ENCODE data around the gene KIAA1217. TPM values are rescaled to one million over a fixed set of nuclear protein-coding genes. Genes with fewer than 3 reads are reported as not detected.

KIAA1217 gene
- total and polyA plus RNA-seq, 2 of the 8 experiments (the other 6 are each of a cell fraction or from before 2014, with no cell fraction given) = 4.5 to 15.6 TPM

- no peak overlapping the region for H4K91ac ChIP-seq (replicated peaks; ENCODE audit: insufficient read length, low read length)
- H2AFZ ChIP-seq (ENCODE audit: low read length) = no peak overlapping the region
- no peaks in the 10 kb centered on the region for H3K23me2 ChIP-seq (ENCODE audit: low read depth, low read length)
- H3K23ac ChIP-seq (ENCODE audit: insufficient read length) = no peak overlapping the region
- CTCF ChIA-PET (ENCODE audit: partially characterized antibody) = interaction anchor here (0.6 to 2.3 kb wide), 6 partner anchors 12 to 334 kb away, joined by 3 to 9 read pairs (median 4); no protein-coding TSS in a partner anchor
- no peak overlapping the region for H2AK5ac ChIP-seq (ENCODE audit: low read depth, low read length)
- peak overlapping the region; percentile 35; the same call in 1 of the 2 replicates for H2BK5ac ChIP-seq (ENCODE audit: low read depth, low read length)
- no peak overlapping the region for H2BK20ac ChIP-seq (ENCODE audit: low read length)
- POLR2A ChIA-PET (ENCODE audit: partially characterized antibody) = no interaction called here
- DNase-seq (ENCODE audit: low read depth in 1 of 2, low spot score in 2 of 2) (no peak), FAIRE-seq (no peak)
- TF ChIP-seq ATF3 (IDR thresholded peaks at IDR 0.05; ENCODE audit: insufficient read depth, low read depth, low read length) (no peak), CEBPB (IDR thresholded peaks at IDR 0.05; ENCODE audit: low read depth, low read length) (peak; percentile 70)
- H2BK15ac ChIP-seq (ENCODE audit: low read length) = no peak overlapping the region
- H3K56ac ChIP-seq (replicated peaks; ENCODE audit: insufficient read length, low read depth, low read length) = no peak overlapping the region
- no peaks in the 10 kb centered on the region for H3K27me3 ChIP-seq (replicated peaks in 1 of 4; ENCODE audit: control insufficient read depth in 3 of 4, extremely low read depth in 1 of 4, insufficient read depth in 3 of 4, low read length in 3 of 4)
- no peak overlapping the region for H3K27ac ChIP-seq (ENCODE audit: low read depth, low read length)
- H3K4me3 ChIP-seq (ENCODE audit: extremely low read depth in 1 of 4, insufficient read depth in 2 of 4, low read depth in 3 of 4, low read length in 4 of 4) = no peak overlapping the region
- H3K79me2 ChIP-seq (ENCODE audit: control insufficient read depth in 1 of 2, insufficient read depth in 2 of 2, low read length in 2 of 2) = no peaks in the 10 kb centered on the region
- no peaks in the 10 kb centered on the region; the same call in 1 of the 2 replicates for H3K79me1 ChIP-seq (ENCODE audit: low read depth, low read length)
- H3K4ac ChIP-seq (replicated peaks; ENCODE audit: insufficient read length, low read depth, low read length) = no peak overlapping the region
- no peak overlapping the region for H3K4me2 ChIP-seq (ENCODE audit: insufficient read depth in 1 of 2, low read depth in 2 of 2, low read length in 2 of 2)
- no peak overlapping the region for H3K18ac ChIP-seq (ENCODE audit: extremely low read depth, low read length)
- no peaks in the 10 kb centered on the region for H4K20me1 ChIP-seq (replicated peaks in 1 of 2; ENCODE audit: control insufficient read depth in 1 of 2, insufficient read depth in 2 of 2, low read length in 2 of 2)
- no peak overlapping the region for H2BK120ac ChIP-seq (replicated peaks; ENCODE audit: low read depth, low read length)
- WGBS, 2 experiments (ENCODE audit: extremely low coverage in 1 of 2, insufficient coverage in 1 of 2, insufficient read length in 1 of 2, insufficient replicate concordance in 2 of 2, low coverage in 1 of 2, low lambda C conversion rate in 2 of 2, missing lambda C conversion rate in 1 of 2) = 93% methylated on average over 3 of the region's 3 CpGs; no CpG with 5 or more reads in 1 of the 2 experiments
- no peak overlapping the region for H3K14ac ChIP-seq (ENCODE audit: insufficient read length)
- H3K9ac ChIP-seq (replicated peaks in 1 of 4; ENCODE audit: extremely low read depth in 1 of 4, low read depth in 3 of 4, low read length in 3 of 4) = no peak overlapping the region
- no peak overlapping the region for H4K5ac ChIP-seq (ENCODE audit: insufficient read length, low read depth, low read length)
- no peak overlapping the region for H4K8ac ChIP-seq (ENCODE audit: extremely low read depth, insufficient read depth, low read length)
- H3K9me3 ChIP-seq (ENCODE audit: insufficient read depth in 2 of 2, low read depth in 1 of 2, low read length in 1 of 2) = no peaks in the 10 kb centered on the region
- peaks cover 0 to 14% (median 9%) of the 10 kb centered on the region in 4 experiments; a peak in 4 of 8 replicates for H3K36me3 ChIP-seq (ENCODE audit: control insufficient read depth in 2 of 4, insufficient read depth in 4 of 4, low read length in 3 of 4)
- no peak overlapping the region for H2BK12ac ChIP-seq (ENCODE audit: low read depth, low read length)
- peaks cover 0 to 4% (median under 1%) of the 10 kb centered on the region in 4 experiments; a peak in 1 of 7 replicates for H3K4me1 ChIP-seq (replicated peaks in 1 of 4; ENCODE audit: control insufficient read depth in 3 of 4, insufficient read depth in 4 of 4, low read length in 3 of 4)
These were observed 15.0 kb downstream of the KIAA1217 start for GRCh38 chr10:24223953-24224352.

All from H1 (cell line).